Measurements from ENCODE around the gene MYL2. TPM values are rescaled to one million over a fixed set of nuclear protein-coding genes. Genes with fewer than 3 reads are reported as not detected.

The MYL2 gene
- total RNA-seq, 2 donors from 2014 or later: 2.4 TPM; not detected in 1

DNA sequence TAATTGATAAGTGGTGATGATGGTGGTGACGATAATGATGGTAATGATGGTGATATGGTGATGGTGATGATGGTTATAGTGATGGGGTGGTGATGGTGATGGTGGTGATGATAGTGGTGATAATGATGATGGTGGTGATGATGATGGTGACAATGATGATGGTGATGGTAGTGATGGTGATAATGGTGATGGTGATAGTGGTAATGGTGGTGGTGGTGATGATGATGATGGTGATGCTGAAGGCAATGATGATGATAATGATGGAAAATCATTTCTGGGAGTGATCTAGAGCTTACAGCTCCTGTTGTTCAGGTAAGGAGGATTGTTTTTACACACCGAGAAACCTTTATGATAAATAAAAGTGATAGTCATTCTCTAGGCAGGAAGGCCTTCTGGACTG lies 39.7 kb downstream of the MYL2 start:
- no peaks in the 10 kb centered on the region for H3K4me1 ChIP-seq
- H3K36me3 ChIP-seq: no peaks in the 10 kb centered on the region
- TF ChIP-seq, protein P1, sequence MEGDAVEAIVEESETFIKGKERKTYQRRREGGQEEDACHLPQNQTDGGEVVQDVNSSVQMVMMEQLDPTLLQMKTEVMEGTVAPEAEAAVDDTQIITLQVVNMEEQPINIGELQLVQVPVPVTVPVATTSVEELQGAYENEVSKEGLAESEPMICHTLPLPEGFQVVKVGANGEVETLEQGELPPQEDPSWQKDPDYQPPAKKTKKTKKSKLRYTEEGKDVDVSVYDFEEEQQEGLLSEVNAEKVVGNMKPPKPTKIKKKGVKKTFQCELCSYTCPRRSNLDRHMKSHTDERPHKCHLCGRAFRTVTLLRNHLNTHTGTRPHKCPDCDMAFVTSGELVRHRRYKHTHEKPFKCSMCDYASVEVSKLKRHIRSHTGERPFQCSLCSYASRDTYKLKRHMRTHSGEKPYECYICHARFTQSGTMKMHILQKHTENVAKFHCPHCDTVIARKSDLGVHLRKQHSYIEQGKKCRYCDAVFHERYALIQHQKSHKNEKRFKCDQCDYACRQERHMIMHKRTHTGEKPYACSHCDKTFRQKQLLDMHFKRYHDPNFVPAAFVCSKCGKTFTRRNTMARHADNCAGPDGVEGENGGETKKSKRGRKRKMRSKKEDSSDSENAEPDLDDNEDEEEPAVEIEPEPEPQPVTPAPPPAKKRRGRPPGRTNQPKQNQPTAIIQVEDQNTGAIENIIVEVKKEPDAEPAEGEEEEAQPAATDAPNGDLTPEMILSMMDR (IDR thresholded peaks at IDR 0.05): no peak
- no peak for DNase-seq
- no peak overlapping the region for H3K4me3 ChIP-seq
- intact Hi-C loops (cut with DNase I): no loop called here
- H3K27ac ChIP-seq: no peak overlapping the region
- no peaks in the 10 kb centered on the region for H3K9me3 ChIP-seq
- no peak overlapping the region for H3K9ac ChIP-seq (ENCODE audit: low read depth in 2 of 2, low read length in 2 of 2)
- H3K27me3 ChIP-seq: no peaks in the 10 kb centered on the region

DNA sequence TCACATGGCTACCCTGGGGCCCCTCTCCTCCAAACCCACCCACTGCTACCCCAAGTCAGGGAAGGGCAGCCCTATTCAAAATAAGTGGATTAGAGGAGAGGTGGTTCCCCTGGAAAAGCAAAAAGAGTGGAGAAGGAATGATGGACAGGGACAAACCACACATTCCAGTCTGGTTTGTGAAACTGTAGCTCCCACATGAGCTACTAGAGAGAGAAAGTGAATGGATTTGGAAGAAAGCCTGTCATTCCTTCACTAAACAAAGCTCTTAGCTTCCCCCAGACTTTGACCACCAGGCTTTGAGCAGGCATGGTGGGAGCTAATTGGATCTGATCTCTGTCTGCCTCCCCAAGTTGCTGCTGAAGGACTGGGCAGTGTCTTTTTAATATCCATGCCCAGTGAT lies 45.6 kb downstream of the MYL2 start:
- Histone ChIP-seq H3K27ac (no peak overlapping the region), H3K4me1 (no peaks in the 10 kb centered on the region), H3K9me3 (no peaks in the 10 kb centered on the region), H3K4me3 (no peak overlapping the region), H3K9ac (ENCODE audit: low read depth in 2 of 2, low read length in 2 of 2) (no peak overlapping the region), H3K27me3 (no peaks in the 10 kb centered on the region), H3K36me3 (no peaks in the 10 kb centered on the region)
- intact Hi-C loops (cut with DNase I): no loop called here
- DNase-seq: no peak
- TF ChIP-seq, protein P1 (IDR thresholded peaks at IDR 0.05): no peak

DNA sequence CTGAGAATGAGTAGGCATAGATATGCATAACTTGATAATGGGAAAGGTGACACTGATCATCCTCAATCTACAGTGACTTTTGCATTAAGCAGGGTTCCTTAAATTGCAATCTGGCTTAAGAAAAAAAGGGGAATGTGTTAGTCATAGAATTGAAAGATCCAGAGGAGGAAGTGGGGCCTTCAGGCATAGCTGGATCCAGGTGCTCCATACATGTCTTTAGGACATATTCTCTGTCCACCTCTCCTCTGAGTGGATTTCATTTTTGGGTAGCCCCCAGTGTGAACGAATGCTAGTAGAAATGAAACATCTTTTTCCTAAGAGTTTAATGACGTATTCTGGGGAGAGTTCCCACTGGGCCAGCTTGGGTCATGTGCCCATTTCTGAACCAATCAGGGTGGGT lies 46.0 kb downstream of the MYL2 start:
- H3K4me1 ChIP-seq: no peaks in the 10 kb centered on the region
- TF ChIP-seq, protein P1 (IDR thresholded peaks at IDR 0.05): no peak
- no peaks in the 10 kb centered on the region for H3K27me3 ChIP-seq
- no peak overlapping the region for H3K27ac ChIP-seq
- no peaks in the 10 kb centered on the region for H3K36me3 ChIP-seq
- DNase-seq: no peak
- H3K4me3 ChIP-seq: no peak overlapping the region
- H3K9ac ChIP-seq (ENCODE audit: low read depth in 2 of 2, low read length in 2 of 2): no peak overlapping the region
- intact Hi-C loops (cut with DNase I): no loop called here
- H3K9me3 ChIP-seq: no peaks in the 10 kb centered on the region

DNA sequence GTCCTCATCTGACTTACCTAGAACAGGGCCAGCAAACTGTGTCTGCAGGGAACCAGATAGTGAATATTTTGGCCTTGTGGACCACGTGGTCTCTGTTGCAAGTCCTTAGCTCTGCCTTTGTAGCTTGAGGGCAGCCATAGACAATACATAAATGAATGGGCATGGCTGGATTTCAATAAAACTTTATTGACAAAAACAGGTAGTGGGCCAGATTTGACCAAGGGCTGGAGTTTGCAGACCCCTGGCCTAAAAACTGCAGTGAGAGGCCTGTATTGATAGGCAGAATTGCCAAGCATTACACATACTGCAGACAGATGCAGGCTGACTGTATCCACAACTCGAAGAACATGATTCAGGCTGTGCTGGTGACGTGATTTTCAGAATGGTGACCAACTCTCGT lies 48.3 kb downstream of the MYL2 start:
- Histone ChIP-seq H3K4me1 (no peaks in the 10 kb centered on the region), H3K4me3 (no peak overlapping the region), H3K36me3 (no peaks in the 10 kb centered on the region), H3K9ac (ENCODE audit: low read depth in 2 of 2, low read length in 2 of 2) (no peak overlapping the region), H3K9me3 (no peaks in the 10 kb centered on the region), H3K27ac (no peak overlapping the region), H3K27me3 (no peaks in the 10 kb centered on the region)
- intact Hi-C loops (cut with DNase I): no loop called here
- TF ChIP-seq, protein P1 (IDR thresholded peaks at IDR 0.05): no peak
- no peak for DNase-seq

DNA sequence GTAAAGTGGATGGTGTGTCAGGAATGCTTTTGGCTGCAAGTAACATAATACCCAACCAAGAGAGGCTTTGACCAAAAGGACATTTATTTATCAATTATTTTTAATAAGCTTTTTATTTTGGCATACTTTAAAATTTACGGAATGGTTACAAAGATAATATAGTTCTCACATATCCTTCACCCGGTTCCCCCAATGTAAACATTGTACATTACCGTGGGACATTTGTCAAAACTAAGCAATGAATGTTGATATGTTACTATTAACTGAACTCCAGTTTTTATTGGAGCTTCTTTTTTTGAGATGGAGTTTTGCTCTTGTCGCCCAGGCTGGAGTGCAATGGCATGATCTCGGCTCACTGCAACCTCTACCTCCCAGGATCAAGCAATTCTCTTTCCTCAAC lies 50.6 kb downstream of the MYL2 start:
- H3K27ac ChIP-seq: no peak overlapping the region
- H3K36me3 ChIP-seq: no peaks in the 10 kb centered on the region
- DNase-seq: no peak
- TF ChIP-seq, protein P1 (IDR thresholded peaks at IDR 0.05): no peak
- H3K27me3 ChIP-seq: no peaks in the 10 kb centered on the region
- no peak overlapping the region for H3K4me3 ChIP-seq
- intact Hi-C loops (cut with DNase I): no loop called here
- H3K9me3 ChIP-seq: no peaks in the 10 kb centered on the region
- H3K9ac ChIP-seq (ENCODE audit: low read depth in 2 of 2, low read length in 2 of 2): no peak overlapping the region
- no peaks in the 10 kb centered on the region for H3K4me1 ChIP-seq

DNA sequence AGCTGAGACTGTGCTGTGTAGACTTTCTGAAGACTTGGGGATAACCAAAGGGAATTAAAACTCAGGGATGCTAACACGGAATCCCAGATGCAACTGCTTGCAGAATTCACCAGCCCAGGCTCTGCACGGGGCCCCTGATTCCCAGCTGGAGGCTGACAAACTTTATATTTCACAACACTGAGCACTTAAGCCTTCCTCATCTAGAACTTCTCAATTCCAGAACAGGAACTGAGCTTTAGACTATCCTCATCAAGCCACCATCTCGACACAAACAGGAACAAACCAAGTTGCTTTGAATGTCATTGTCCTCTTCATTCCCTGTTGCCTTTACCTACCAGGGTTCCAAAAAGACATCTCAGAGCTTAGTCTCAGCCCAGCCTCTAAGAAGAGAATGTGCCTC lies 51.4 kb downstream of the MYL2 start:
- TF ChIP-seq, protein P1 (IDR thresholded peaks at IDR 0.05): no peak
- Histone ChIP-seq H3K9me3 (no peaks in the 10 kb centered on the region), H3K4me3 (no peak overlapping the region), H3K9ac (ENCODE audit: low read depth in 2 of 2, low read length in 2 of 2) (no peak overlapping the region), H3K27me3 (no peaks in the 10 kb centered on the region), H3K27ac (no peak overlapping the region), H3K4me1 (no peaks in the 10 kb centered on the region), H3K36me3 (no peaks in the 10 kb centered on the region)
- no peak for DNase-seq
- intact Hi-C loops (cut with DNase I): no loop called here

All from colonic mucosa (tissue), 4 donors.